HCT116 (cell line): Measurements from ENCODE around the gene STXBP3. TPM values are rescaled to one million over a fixed set of nuclear protein-coding genes. Genes with fewer than 3 reads are reported as not detected.

Experiments used
- ATAC-seq: fragments of 200-7000 bp; cut with Tn5 transposase; 2 replicates; pipeline ENCODE4 v1.9.1; 2020; ENCODE audit warnings: mild to moderate bottlenecking, moderate library complexity
- BruUV-seq: library from RNA; stranded (reverse); fragments of 400-500 nt; replicated peaks from 2 replicates; lab custom pipeline; 2021; lab: Mats Ljungman, UMichigan
- CTCF ChIA-PET: fragments of 300-600 bp; sonication (Branson Sonifier 250); formaldehyde crosslinking; loops from one replicate; lab custom pipeline; 2021; ENCODE audit warnings: antibody characterized with exemption; lab: Charles Lee
- POLR2A ChIA-PET: fragments of 300-600, 350-600 bp; sonication (Branson Sonifier 250); formaldehyde crosslinking; loops from one replicate; lab custom pipeline; 2021; ENCODE audit warnings: antibody characterized with exemption; lab: Charles Lee
- RAD21 ChIA-PET, 2 experiments: fragments of 300-600 bp; sonication (Branson Sonifier 250); formaldehyde crosslinking; loops; one replicate each; lab custom pipeline; 2023; ENCODE audit warnings: low total read pairs in 2 of 2; ENCODE audit not compliant: uncharacterized antibody in 2 of 2, unreplicated experiment in 2 of 2, low non-redundant PET in 1 of 2; lab: Charles Lee
- DNase-seq: peaks from one replicate; pipeline ENCODE4 v3.0.0-alpha.2; 2010; ENCODE audit warnings: low read depth, low spot score
- H2AFZ ChIP-seq: fragments of 200-600 bp; shearing (Covaris generic), sonication (generic); 2 replicates; pipeline ENCODE4 v1.6.1; 2017; ENCODE audit warnings: low read depth, mixed run types, mixed read lengths, antibody characterized with exemption, low read length; ENCODE audit not compliant: poor library complexity, severe bottlenecking
- H3K27ac ChIP-seq: 2 replicates; pipeline ENCODE4 v1.5.1; 2012; ENCODE audit warnings: low read depth, low read length
- H3K27me3 ChIP-seq: fragments of 200-600 bp; sonication (generic); 2 replicates; pipeline ENCODE4 v1.6.1; 2016; ENCODE audit warnings: mixed run types, low read length, mixed read lengths; ENCODE audit not compliant: insufficient read depth
- H3K36me3 ChIP-seq, 2 experiments: fragments of 200-500 bp in 1 of 2; fragments of 200-600 bp in 1 of 2; sonication (Bioruptor generic) in 1 of 2; sonication (generic) in 1 of 2; 2 replicates each; pipeline versions ENCODE4 v1.5.1 to v1.6.1; 2014 to 2016; ENCODE audit warnings: low read length in 2 of 2, inconsistent platforms in 1 of 2, mixed read lengths in 1 of 2, mixed run types in 1 of 2; ENCODE audit not compliant: insufficient read depth in 2 of 2, control insufficient read depth in 1 of 2
- H3K4me1 ChIP-seq, 2 experiments: fragments of 200-600 bp in 1 of 2; sonication (generic) in 1 of 2; 2 replicates each; pipeline versions ENCODE4 v1.5.1 to v1.6.1; 2012 to 2017; ENCODE audit warnings: low read length in 2 of 2, inconsistent platforms in 1 of 2, mild to moderate bottlenecking in 1 of 2, mixed read lengths in 1 of 2, mixed run types in 1 of 2, moderate library complexity in 1 of 2; ENCODE audit not compliant: insufficient read depth in 2 of 2, control insufficient read depth in 1 of 2
- H3K4me2 ChIP-seq: fragments of 200-600 bp; sonication (generic); 2 replicates; pipeline ENCODE4 v1.6.1; 2017; ENCODE audit warnings: mixed run types, low read length, mixed read lengths
- H3K4me3 ChIP-seq, 2 experiments: fragments of 200-600 bp in 1 of 2; sonication (generic) in 1 of 2; replicated peaks in 1 of 2; 2 replicates each; pipeline ENCODE4 v1.5.1; 2011 to 2016; ENCODE audit warnings: low read length in 2 of 2, control low read depth in 1 of 2, low read depth in 1 of 2, mild to moderate bottlenecking in 1 of 2, mixed read lengths in 1 of 2, mixed run types in 1 of 2
- H3K79me2 ChIP-seq: fragments of 200-600 bp; sonication (generic); 2 replicates; pipeline ENCODE4 v1.6.1; 2017; ENCODE audit warnings: mild to moderate bottlenecking, mixed run types, low read length, moderate library complexity, mixed read lengths; ENCODE audit not compliant: insufficient read depth
- H3K9ac ChIP-seq: fragments of 200-600 bp; sonication (generic); 2 replicates; pipeline ENCODE4 v1.6.1; 2016; ENCODE audit warnings: low read length, mixed read lengths
- H3K9me2 ChIP-seq: fragments of 200-600 bp; sonication (generic), shearing (Covaris generic); 2 replicates; pipeline ENCODE4 v1.6.1; 2017; ENCODE audit warnings: mixed run types, mild to moderate bottlenecking, moderate library complexity; ENCODE audit not compliant: insufficient read depth
- H3K9me3 ChIP-seq, 2 experiments: fragments of 200-500 bp in 1 of 2; fragments of 200-600 bp in 1 of 2; sonication (Bioruptor generic) in 1 of 2; sonication (generic) in 1 of 2; 2 replicates each; pipeline ENCODE4 v1.6.1; 2014 to 2017; ENCODE audit warnings: low read length in 2 of 2, mixed read lengths in 2 of 2, inconsistent platforms in 1 of 2, low read depth in 1 of 2, mild to moderate bottlenecking in 1 of 2, mixed run types in 1 of 2, moderate library complexity in 1 of 2; ENCODE audit not compliant: control insufficient read depth in 1 of 2, insufficient read depth in 1 of 2
- H4K20me1 ChIP-seq: fragments of 200-600 bp; sonication (generic), shearing (Covaris generic); 2 replicates; pipeline ENCODE4 v1.6.1; 2017; ENCODE audit warnings: mixed run types, mild to moderate bottlenecking, moderate library complexity; ENCODE audit not compliant: insufficient read depth
- RAD21 ChIP-seq: IDR thresholded peaks from 2 replicates; pipeline ENCODE4 v1.6.1; 2012; ENCODE audit warnings: low read depth, mild to moderate bottlenecking
- ZFX ChIP-seq: fragments of 450-650 bp; IDR thresholded peaks from 2 replicates; pipeline ENCODE4 v1.6.1; 2017
- intact Hi-C: fragments of 100-400 bp; cut with micrococcal nuclease; formaldehyde crosslinking; loops from 2 replicates; pipeline ENCODE4 v1.10.0; 2022
- total RNA-seq: library from RNA; stranded (reverse); gene quantifications from one replicate; pipeline ENCODE4 v1.2.1, GENCODE V29; 2021; ENCODE audit not compliant: unreplicated experiment
- TF ChIP-seq, protein P1 (sequence below): IDR thresholded peaks from 2 replicates; pipeline ENCODE4 v1.6.1; 2012; ENCODE audit warnings: low read depth
- TF ChIP-seq, protein P2 (sequence below): IDR thresholded peaks from 2 replicates; pipeline ENCODE4 v1.6.1; 2011; ENCODE audit warnings: mild to moderate bottlenecking, low read length, moderate library complexity; ENCODE audit not compliant: insufficient replicate concordance; ENCODE audit errors: extremely low read depth
- TF ChIP-seq, protein P3 (sequence below), 3 experiments: fragments of 200-600 bp in 1 of 3; sonication (generic) in 1 of 3; IDR thresholded peaks in 2 of 3; conservative IDR thresholded peaks in 1 of 3; 2 replicates each; pipeline ENCODE4 v1.5.1; 2012 to 2017; ENCODE audit warnings: low read depth in 2 of 3, low read length in 2 of 3, antibody characterized with exemption in 1 of 3, borderline replicate concordance in 1 of 3, control low read depth in 1 of 3, mild to moderate bottlenecking in 1 of 3, mixed read lengths in 1 of 3, mixed run types in 1 of 3, moderate library complexity in 1 of 3; ENCODE audit not compliant: insufficient read depth in 1 of 3

STXBP3 gene
- total RNA-seq, 1 experiment from 2014 or later = 22.6 TPM

DNA sequence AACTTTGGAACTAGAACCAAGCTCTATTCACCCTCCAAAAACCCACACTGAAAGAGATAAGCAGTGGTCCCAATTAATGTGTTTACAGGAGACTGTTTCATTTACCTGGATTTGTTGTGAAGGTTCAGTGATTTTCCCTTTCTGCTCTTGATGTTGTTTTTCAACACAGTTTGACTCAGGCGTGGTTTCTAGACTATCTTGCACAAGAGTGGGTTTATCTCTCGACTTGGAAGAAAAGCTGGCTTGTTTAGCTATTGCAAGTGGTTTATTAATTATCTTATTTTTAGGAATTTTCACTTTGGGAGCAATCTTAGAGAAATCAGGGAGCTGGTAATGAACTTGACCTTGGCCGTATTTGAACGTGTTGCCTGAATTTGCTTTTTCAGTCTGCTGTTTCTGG is 105.1 kb downstream of the STXBP3 start:
- H3K9me2 ChIP-seq = no peaks in the 10 kb centered on the region
- H3K27ac ChIP-seq = no peak overlapping the region
- TF ChIP-seq, protein P1, sequence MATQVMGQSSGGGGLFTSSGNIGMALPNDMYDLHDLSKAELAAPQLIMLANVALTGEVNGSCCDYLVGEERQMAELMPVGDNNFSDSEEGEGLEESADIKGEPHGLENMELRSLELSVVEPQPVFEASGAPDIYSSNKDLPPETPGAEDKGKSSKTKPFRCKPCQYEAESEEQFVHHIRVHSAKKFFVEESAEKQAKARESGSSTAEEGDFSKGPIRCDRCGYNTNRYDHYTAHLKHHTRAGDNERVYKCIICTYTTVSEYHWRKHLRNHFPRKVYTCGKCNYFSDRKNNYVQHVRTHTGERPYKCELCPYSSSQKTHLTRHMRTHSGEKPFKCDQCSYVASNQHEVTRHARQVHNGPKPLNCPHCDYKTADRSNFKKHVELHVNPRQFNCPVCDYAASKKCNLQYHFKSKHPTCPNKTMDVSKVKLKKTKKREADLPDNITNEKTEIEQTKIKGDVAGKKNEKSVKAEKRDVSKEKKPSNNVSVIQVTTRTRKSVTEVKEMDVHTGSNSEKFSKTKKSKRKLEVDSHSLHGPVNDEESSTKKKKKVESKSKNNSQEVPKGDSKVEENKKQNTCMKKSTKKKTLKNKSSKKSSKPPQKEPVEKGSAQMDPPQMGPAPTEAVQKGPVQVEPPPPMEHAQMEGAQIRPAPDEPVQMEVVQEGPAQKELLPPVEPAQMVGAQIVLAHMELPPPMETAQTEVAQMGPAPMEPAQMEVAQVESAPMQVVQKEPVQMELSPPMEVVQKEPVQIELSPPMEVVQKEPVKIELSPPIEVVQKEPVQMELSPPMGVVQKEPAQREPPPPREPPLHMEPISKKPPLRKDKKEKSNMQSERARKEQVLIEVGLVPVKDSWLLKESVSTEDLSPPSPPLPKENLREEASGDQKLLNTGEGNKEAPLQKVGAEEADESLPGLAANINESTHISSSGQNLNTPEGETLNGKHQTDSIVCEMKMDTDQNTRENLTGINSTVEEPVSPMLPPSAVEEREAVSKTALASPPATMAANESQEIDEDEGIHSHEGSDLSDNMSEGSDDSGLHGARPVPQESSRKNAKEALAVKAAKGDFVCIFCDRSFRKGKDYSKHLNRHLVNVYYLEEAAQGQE = no peak
- intact Hi-C loops = no loop called here
- no peak overlapping the region for H3K4me2 ChIP-seq
- no peak for ATAC-seq
- H3K4me1 ChIP-seq = no peaks in the 10 kb centered on the region
- H3K9ac ChIP-seq = no peak overlapping the region
- no peaks in the 10 kb centered on the region for H3K27me3 ChIP-seq
- no peak overlapping the region for H3K4me3 ChIP-seq
- DNase-seq = no peak
- no peak overlapping the region for H2AFZ ChIP-seq
- no peaks in the 10 kb centered on the region for H4K20me1 ChIP-seq
- no peaks in the 10 kb centered on the region for H3K79me2 ChIP-seq
- no peaks in the 10 kb centered on the region for H3K9me3 ChIP-seq
- BruUV-seq = no TSS peak
- H3K36me3 ChIP-seq = no peaks in the 10 kb centered on the region
- ChIA-PET CTCF (no interaction called here), RAD21 (no interaction called here), POLR2A (no interaction called here)

DNA sequence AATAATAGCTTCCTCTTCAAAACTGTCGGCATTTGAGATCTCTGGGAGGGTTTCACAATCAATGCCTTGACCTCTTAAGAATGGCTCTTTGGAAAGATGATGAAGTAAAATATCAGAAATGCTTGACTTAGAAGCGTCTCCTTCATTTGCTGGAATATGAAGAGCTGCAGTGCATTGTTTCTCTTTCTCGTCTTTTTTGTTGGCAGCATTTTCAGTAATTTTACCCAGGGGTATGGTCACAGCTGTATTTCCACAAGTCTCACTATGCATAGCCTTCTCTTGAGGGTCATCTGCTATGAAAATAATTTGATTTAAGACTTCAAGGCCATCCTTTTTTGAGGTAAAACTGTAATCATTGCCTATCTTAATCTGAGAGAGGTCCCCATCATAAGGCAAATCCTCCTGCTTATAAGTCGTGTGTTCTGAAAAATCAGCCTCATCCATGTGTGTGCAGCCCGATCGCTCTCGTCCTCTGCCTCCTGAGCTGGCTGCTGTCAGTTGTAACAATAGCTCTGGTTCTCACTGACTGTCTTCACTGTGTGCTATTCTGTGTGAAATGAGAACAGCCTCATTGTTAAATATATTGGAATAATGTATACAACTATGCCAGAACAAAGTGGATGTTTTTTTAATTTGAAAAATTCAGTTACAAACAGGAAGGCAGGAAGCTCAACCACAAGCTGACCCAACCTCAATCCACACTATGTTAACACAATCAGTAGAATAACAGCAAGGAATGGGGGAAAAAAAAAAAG is 105.9 kb downstream of the STXBP3 start:
- DNase-seq (no peak), ATAC-seq (no peak)
- Histone ChIP-seq H3K9ac (no peak overlapping the region), H3K27me3 (no peaks in the 10 kb centered on the region), H4K20me1 (no peaks in the 10 kb centered on the region), H3K9me2 (no peaks in the 10 kb centered on the region), H3K79me2 (no peaks in the 10 kb centered on the region), H3K36me3 (no peaks in the 10 kb centered on the region), H2AFZ (no peak overlapping the region), H3K4me2 (no peak overlapping the region), H3K9me3 (no peaks in the 10 kb centered on the region), H3K27ac (no peak overlapping the region), H3K4me1 (no peaks in the 10 kb centered on the region), H3K4me3 (no peak overlapping the region)
- BruUV-seq = no TSS peak
- ChIA-PET CTCF (no interaction called here), POLR2A (no interaction called here), RAD21 (no interaction called here)
- intact Hi-C loops = no loop called here
- TF ChIP-seq, protein P2, sequence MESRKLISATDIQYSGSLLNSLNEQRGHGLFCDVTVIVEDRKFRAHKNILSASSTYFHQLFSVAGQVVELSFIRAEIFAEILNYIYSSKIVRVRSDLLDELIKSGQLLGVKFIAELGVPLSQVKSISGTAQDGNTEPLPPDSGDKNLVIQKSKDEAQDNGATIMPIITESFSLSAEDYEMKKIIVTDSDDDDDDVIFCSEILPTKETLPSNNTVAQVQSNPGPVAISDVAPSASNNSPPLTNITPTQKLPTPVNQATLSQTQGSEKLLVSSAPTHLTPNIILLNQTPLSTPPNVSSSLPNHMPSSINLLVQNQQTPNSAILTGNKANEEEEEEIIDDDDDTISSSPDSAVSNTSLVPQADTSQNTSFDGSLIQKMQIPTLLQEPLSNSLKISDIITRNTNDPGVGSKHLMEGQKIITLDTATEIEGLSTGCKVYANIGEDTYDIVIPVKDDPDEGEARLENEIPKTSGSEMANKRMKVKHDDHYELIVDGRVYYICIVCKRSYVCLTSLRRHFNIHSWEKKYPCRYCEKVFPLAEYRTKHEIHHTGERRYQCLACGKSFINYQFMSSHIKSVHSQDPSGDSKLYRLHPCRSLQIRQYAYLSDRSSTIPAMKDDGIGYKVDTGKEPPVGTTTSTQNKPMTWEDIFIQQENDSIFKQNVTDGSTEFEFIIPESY = no peak
- TF ChIP-seq RAD21 (no peak), ZFX (no peak)
- TF ChIP-seq, protein P3, sequence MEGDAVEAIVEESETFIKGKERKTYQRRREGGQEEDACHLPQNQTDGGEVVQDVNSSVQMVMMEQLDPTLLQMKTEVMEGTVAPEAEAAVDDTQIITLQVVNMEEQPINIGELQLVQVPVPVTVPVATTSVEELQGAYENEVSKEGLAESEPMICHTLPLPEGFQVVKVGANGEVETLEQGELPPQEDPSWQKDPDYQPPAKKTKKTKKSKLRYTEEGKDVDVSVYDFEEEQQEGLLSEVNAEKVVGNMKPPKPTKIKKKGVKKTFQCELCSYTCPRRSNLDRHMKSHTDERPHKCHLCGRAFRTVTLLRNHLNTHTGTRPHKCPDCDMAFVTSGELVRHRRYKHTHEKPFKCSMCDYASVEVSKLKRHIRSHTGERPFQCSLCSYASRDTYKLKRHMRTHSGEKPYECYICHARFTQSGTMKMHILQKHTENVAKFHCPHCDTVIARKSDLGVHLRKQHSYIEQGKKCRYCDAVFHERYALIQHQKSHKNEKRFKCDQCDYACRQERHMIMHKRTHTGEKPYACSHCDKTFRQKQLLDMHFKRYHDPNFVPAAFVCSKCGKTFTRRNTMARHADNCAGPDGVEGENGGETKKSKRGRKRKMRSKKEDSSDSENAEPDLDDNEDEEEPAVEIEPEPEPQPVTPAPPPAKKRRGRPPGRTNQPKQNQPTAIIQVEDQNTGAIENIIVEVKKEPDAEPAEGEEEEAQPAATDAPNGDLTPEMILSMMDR (IDR thresholded peaks at IDR 0.05 in 2 of 3, conservative IDR thresholded peaks at IDR 0.05 in 1 of 3; ENCODE audit: borderline replicate concordance in 1 of 3, insufficient read depth in 1 of 3, low read depth in 2 of 3, low read length in 2 of 3) = no peak
- TF ChIP-seq, protein P1 = no peak
